HG03135 (cell line): ENCODE results near the gene RFX4.

Source experiments
- ATAC-seq: cut with Tn5 transposase; IDR thresholded peaks from one replicate; pipeline ENCODE4 v1.9.1; 2021; ENCODE audit warnings: mild to moderate bottlenecking, moderate library complexity; ENCODE audit not compliant: unreplicated experiment

RFX4 gene

GRCh38 chr12:106758349-106759110, 175.7 kb downstream of the RFX4 start:
- ATAC-seq, result no peak

- ATAC-seq, result no peak
These were observed 176.9 kb downstream of the RFX4 start for GRCh38 chr12:106759526-106760183.

- ATAC-seq, result peak; percentile 99
These were observed 177.4 kb downstream of the RFX4 start for GRCh38 chr12:106760184-106760531.

- ATAC-seq, result no peak
These were observed 181.4 kb downstream of the RFX4 start for GRCh38 chr12:106764220-106764619.

- ATAC-seq, result no peak
These were observed 181.9 kb downstream of the RFX4 start for GRCh38 chr12:106764738-106765137.

GRCh38 chr12:106766393-106766826, 183.6 kb downstream of the RFX4 start:
- ATAC-seq, result no peak

GRCh38 chr12:106767206-106767605, 184.4 kb downstream of the RFX4 start:
- ATAC-seq, result no peak

- ATAC-seq, result no peak
These were observed 185.4 kb downstream of the RFX4 start for GRCh38 chr12:106767954-106768822.

- no peak for ATAC-seq
These were observed 186.3 kb downstream of the RFX4 start for GRCh38 chr12:106769078-106769477.

GRCh38 chr12:106769546-106769945, 186.7 kb downstream of the RFX4 start:
- ATAC-seq, result no peak

- no peak for ATAC-seq
These were observed 188.6 kb downstream of the RFX4 start for GRCh38 chr12:106771425-106771824.

GRCh38 chr12:106773286-106774004, 190.6 kb downstream of the RFX4 start:
- ATAC-seq, result no peak

GRCh38 chr12:106774005-106774807, 191.4 kb downstream of the RFX4 start, which contains the start of gene RIC8B:
Gene RIC8B, plus strand, starts transcription at chr12:106774682. Its CDS starts 64 bp downstream, at chr12:106774746.
- peak; percentile 84 for ATAC-seq

GRCh38 chr12:106774808-106775524, 192.2 kb downstream of the RFX4 start:
- ATAC-seq, result peak; percentile 16

- ATAC-seq, result no peak
These were observed 194.1 kb downstream of the RFX4 start for GRCh38 chr12:106776897-106777296.

- no peak for ATAC-seq
These were observed 197.3 kb downstream of the RFX4 start for GRCh38 chr12:106780010-106780631.

GRCh38 chr12:106782619-106783018, 199.8 kb downstream of the RFX4 start:
- ATAC-seq, result no peak

GRCh38 chr12:106783515-106783914, 200.7 kb downstream of the RFX4 start:
- no peak for ATAC-seq

GRCh38 chr12:106790020-106790419, 207.2 kb downstream of the RFX4 start:
- ATAC-seq, result no peak
